ENCODE data around the gene UNK. TPM values are rescaled to one million over a fixed set of nuclear protein-coding genes. Genes with fewer than 3 reads are reported as not detected.

Gene UNK
- total and polyA plus RNA-seq, 9 of the 15 experiments (the other 6 are each of a cell fraction or from before 2014, with no cell fraction given), result 12.8 to 38.6 (median 24.8) TPM

GRCh38 chr17:75785016-75785890, 647 bp downstream of the UNK start (continued):
- TF ChIP-seq ZNF584 (CRISPR knock-in tag; IDR thresholded peaks at IDR 0.05; ENCODE audit: low read depth) (peak; percentile 94), NFIX (CRISPR knock-in tag; IDR thresholded peaks at IDR 0.05; ENCODE audit: low read depth) (no peak), HNRNPLL (IDR thresholded peaks at IDR 0.05; ENCODE audit: low read depth, low read length, poor library complexity, severe bottlenecking) (peak; percentile 55), MIER1 (IDR thresholded peaks at IDR 0.05; ENCODE audit: low read depth) (no peak), ARID3A (IDR thresholded peaks at IDR 0.05; ENCODE audit: borderline replicate concordance, low read depth, low read length) (no peak), ZNF41 (CRISPR knock-in tag; conservative IDR thresholded peaks at IDR 0.05) (peak; percentile 66; the same call in 1 of the 2 replicates), ZNF407 (IDR thresholded peaks at IDR 0.05; ENCODE audit: low read depth) (no peak), MECOM (CRISPR knock-in tag; IDR thresholded peaks at IDR 0.05) (peak; percentile 84), ZSCAN32 (CRISPR knock-in tag; IDR thresholded peaks at IDR 0.05) (no peak), COPS2 (conservative IDR thresholded peaks at IDR 0.05) (no peak), ZFX (CRISPR knock-in tag; IDR thresholded peaks at IDR 0.05) (peak; percentile 97), HINFP (tag; conservative IDR thresholded peaks at IDR 0.05; ENCODE audit: low read depth) (peak; percentile 72), ZNF511 (CRISPR knock-in tag; IDR thresholded peaks at IDR 0.05) (peak; percentile 94), DMBX1 (CRISPR knock-in tag; IDR thresholded peaks at IDR 0.05; ENCODE audit: borderline replicate concordance) (peak; percentile 96), BRD4 (IDR thresholded peaks at IDR 0.05) (peak; percentile 98)
